Heart right ventricle (tissue), 16 donors: ENCODE data around the gene RAMAC. TPM values are rescaled to one million over a fixed set of nuclear protein-coding genes. Genes with fewer than 3 reads are reported as not detected.
"Not testable (repeated sequence)": the region's sequence is repeated elsewhere in the genome, so short reads cannot be mapped to it uniquely, and the experiment has no call there.

Source experiments
- ATAC-seq, 8 donors: fragments of 200-7000 bp; cut with Tn5 transposase; one replicate each; pipeline ENCODE4 v1.9.1; 2020; ENCODE audit warnings: mild to moderate bottlenecking in 8 of 8, moderate library complexity in 8 of 8, moderate number of reproducible peaks in 1 of 8
- DNase-seq, 2 donors: peaks; one replicate each; pipeline ENCODE4 v3.0.0-alpha.2; 2020
- H3K27ac ChIP-seq, 10 donors: fragments of 200-600 bp; sonication (generic) in 2 of 10; one replicate each; pipeline versions ENCODE4 v1.5.0 to v1.8.0; 2020 to 2022; ENCODE audit warnings: mild to moderate bottlenecking in 3 of 10
- H3K27me3 ChIP-seq, 7 donors: fragments of 200-600 bp; one replicate each; pipeline ENCODE4 v1.8.0; 2021 to 2022; ENCODE audit warnings: mild to moderate bottlenecking in 2 of 7
- H3K36me3 ChIP-seq, 9 donors: fragments of 200-600 bp; sonication (generic) in 1 of 9; one replicate each; pipeline versions ENCODE4 v1.5.0 to v1.8.0; 2020 to 2022; ENCODE audit warnings: mild to moderate bottlenecking in 2 of 9
- H3K4me1 ChIP-seq, 9 donors: fragments of 200-600 bp; sonication (generic) in 1 of 9; one replicate each; pipeline versions ENCODE4 v1.5.0 to v1.8.0; 2020 to 2022; ENCODE audit warnings: mild to moderate bottlenecking in 4 of 9
- H3K4me3 ChIP-seq, 10 donors: fragments of 200-600 bp; sonication (generic) in 2 of 10; one replicate each; pipeline versions ENCODE4 v1.5.0 to v1.8.0; 2020 to 2022; ENCODE audit warnings: mild to moderate bottlenecking in 7 of 10, moderate library complexity in 2 of 10
- H3K9me3 ChIP-seq, 11 donors: fragments of 200-600 bp in 10 of 11; sonication (generic) in 2 of 11; one replicate each; pipeline versions ENCODE4 v1.5.0 to v1.8.0; 2013 to 2022; ENCODE audit warnings: mild to moderate bottlenecking in 2 of 11, control low read depth in 1 of 11, moderate library complexity in 1 of 11
- whole genome bisulfite sequencing, 2 donors: extraction: QIAGEN DNeasy Blood & Tissue Kit; methylation state at CpG; one replicate each; pipeline ENCODE4 v1.1.7; 2013; ENCODE audit warnings: inconsistent platforms in 1 of 2; 5-methylcytosine and 5-hydroxymethylcytosine counted together
- intact Hi-C, 10 donors: fragments of 100-400 bp; cut with DNase I; formaldehyde crosslinking; loops; one replicate each; pipeline versions ENCODE4 v1.11.1 to v1.14.2; 2022
- polyA plus RNA-seq, 2 donors: library from polyadenylated mRNA; stranded (reverse); fragments of 200-250 nt; gene quantifications; one replicate each; pipeline ENCODE4 v1.2.3, GENCODE V29; 2013
- total RNA-seq, 10 donors: library from RNA; stranded (reverse); fragmentation: NEBNext Ultra II Directional in 3 of 10; extraction: Animal tissue kit (Norgen Biotek cat#: 25700) in 3 of 10; gene quantifications; one replicate each; pipeline versions ENCODE4 v1.2.1 to v1.2.4, GENCODE V29; 2021 to 2023
- TF ChIP-seq, protein P1 (sequence below), 9 donors: fragments of 200-600 bp; sonication (generic) in 2 of 9; IDR thresholded peaks; one replicate each; pipeline versions ENCODE4 v1.5.0 to v1.8.0; 2021 to 2022; ENCODE audit warnings: antibody characterized with exemption in 9 of 9, mild to moderate bottlenecking in 5 of 9, moderate library complexity in 1 of 9
- donor health status: Arrhythmogenic right ventricular cardiomyopathy.
- donor health status: ischemic (EF 13 %, LVEDD 7.1; RV severe dilation, severe dysfunction).
- donor health status: healthy with polysubstance abuse.
- donor health status: DM: no; HTN: yes; CAD: no.
- donor health status: DM: no; HTN: no; CAD: no.
- donor health status: ischemic (EF 25% LVEDD 6.9; RV normal size, moderate dysfunction).
- donor health status: ischemic (EF 25% LVEDD 5.7; RV mildly dilated, moderate dysfunction).
- donor health status: healthy.
- donor health status: DM: yes; HTN: yes; CAD: no.
- donor health status: Ischemic cardiomyopathy.
- donor health status: ischemic (EF 35%, LVEDD 5.7; RV mildly dilated, moderate dysfunction).
- donor health status: nonischemic (EF 11% LVEDD 7.7; RV severe dilation, severe dysfunction).
- donor health status: DM: yes; HTN: yes; CAD: no.
- donor health status: PGD.
- donor health status: ischemic (EF 29% LVEDD 5.4; RV normal size, mild dysfunction).
- donor health status: nonischemic (EF 23%, LVEDD 6.1; RV moderate dilation, normal function).

Gene RAMAC
- total and polyA plus RNA-seq, 12 donors: 11.8 to 20.4 (median 14.4) TPM

GRCh38 chr15:83015361-83015760 lies 29.4 kb downstream of the RAMAC start:
- no peaks in the 10 kb centered on the region for H3K27me3 ChIP-seq
- ATAC-seq (no peak), DNase-seq (no peak)
- H3K27ac ChIP-seq: no peak overlapping the region
- intact Hi-C loops: loop anchor here in 3 of 10 donors (10.0 kb wide), 4 partner anchors 49 to 471 kb away; partner anchors contain the start of genes BTBD1 (in 2 of the 3), HDGFL3 (in 1 of the 3), RPS17 (in 1 of the 3) and TM6SF1 (in 1 of the 3)
- 81% methylated on average over 4 of the region's 4 CpGs for WGBS, 2 donors
- no peak overlapping the region for H3K4me3 ChIP-seq
- TF ChIP-seq, protein P1, sequence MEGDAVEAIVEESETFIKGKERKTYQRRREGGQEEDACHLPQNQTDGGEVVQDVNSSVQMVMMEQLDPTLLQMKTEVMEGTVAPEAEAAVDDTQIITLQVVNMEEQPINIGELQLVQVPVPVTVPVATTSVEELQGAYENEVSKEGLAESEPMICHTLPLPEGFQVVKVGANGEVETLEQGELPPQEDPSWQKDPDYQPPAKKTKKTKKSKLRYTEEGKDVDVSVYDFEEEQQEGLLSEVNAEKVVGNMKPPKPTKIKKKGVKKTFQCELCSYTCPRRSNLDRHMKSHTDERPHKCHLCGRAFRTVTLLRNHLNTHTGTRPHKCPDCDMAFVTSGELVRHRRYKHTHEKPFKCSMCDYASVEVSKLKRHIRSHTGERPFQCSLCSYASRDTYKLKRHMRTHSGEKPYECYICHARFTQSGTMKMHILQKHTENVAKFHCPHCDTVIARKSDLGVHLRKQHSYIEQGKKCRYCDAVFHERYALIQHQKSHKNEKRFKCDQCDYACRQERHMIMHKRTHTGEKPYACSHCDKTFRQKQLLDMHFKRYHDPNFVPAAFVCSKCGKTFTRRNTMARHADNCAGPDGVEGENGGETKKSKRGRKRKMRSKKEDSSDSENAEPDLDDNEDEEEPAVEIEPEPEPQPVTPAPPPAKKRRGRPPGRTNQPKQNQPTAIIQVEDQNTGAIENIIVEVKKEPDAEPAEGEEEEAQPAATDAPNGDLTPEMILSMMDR (IDR thresholded peaks at IDR 0.05): no peak
- peaks cover 0 to 53% (median 23%) of the 10 kb centered on the region in 9 donors for H3K36me3 ChIP-seq
- H3K4me1 ChIP-seq: peaks cover 4 to 21% (median 16%) of the 10 kb centered on the region in 9 donors
- no peaks in the 10 kb centered on the region for H3K9me3 ChIP-seq

- Histone ChIP-seq H3K4me3 (no peak overlapping the region), H3K9me3 (no peaks in the 10 kb centered on the region), H3K4me1 (peaks cover 4 to 13% (median 9%) of the 10 kb centered on the region in 9 donors), H3K27ac (no peak overlapping the region), H3K27me3 (no peaks in the 10 kb centered on the region), H3K36me3 (peaks cover 0 to 67% (median 23%) of the 10 kb centered on the region in 9 donors)
- 82 to 85% methylated on average over 5 of the region's 5 CpGs for WGBS, 2 donors
- ATAC-seq: no peak
- DNase-seq: no peak
- TF ChIP-seq, protein P1 (IDR thresholded peaks at IDR 0.05): no peak
- intact Hi-C loops: loop anchor here in 3 of 10 donors (10.0 kb wide), 4 partner anchors 48 to 472 kb away; partner anchors contain the start of genes BTBD1 (in 2 of the 3), HDGFL3 (in 1 of the 3), RPS17 (in 1 of the 3) and TM6SF1 (in 1 of the 3)
Observed at GRCh38 chr15:83016906-83017305, 30.9 kb downstream of the RAMAC start.

GRCh38 chr15:83018436-83018835 lies 32.4 kb downstream of the RAMAC start:
- H3K4me3 ChIP-seq: no peak overlapping the region
- ATAC-seq (no peak), DNase-seq (no peak)
- H3K4me1 ChIP-seq: no peaks in the 10 kb centered on the region
- peaks cover 0 to 81% (median 23%) of the 10 kb centered on the region in 9 donors for H3K36me3 ChIP-seq
- H3K27me3 ChIP-seq: no peaks in the 10 kb centered on the region
- no peaks in the 10 kb centered on the region for H3K9me3 ChIP-seq
- no peak overlapping the region for H3K27ac ChIP-seq
- WGBS, 2 donors: 93 to 94% methylated on average over 2 of the region's 2 CpGs
- TF ChIP-seq, protein P1 (IDR thresholded peaks at IDR 0.05): no peak
- intact Hi-C loops: loop anchor here in 3 of 10 donors (10.0 kb wide), 4 partner anchors 46 to 474 kb away; partner anchors contain the start of genes BTBD1 (in 2 of the 3), HDGFL3 (in 1 of the 3), RPS17 (in 1 of the 3) and TM6SF1 (in 1 of the 3)

DNA sequence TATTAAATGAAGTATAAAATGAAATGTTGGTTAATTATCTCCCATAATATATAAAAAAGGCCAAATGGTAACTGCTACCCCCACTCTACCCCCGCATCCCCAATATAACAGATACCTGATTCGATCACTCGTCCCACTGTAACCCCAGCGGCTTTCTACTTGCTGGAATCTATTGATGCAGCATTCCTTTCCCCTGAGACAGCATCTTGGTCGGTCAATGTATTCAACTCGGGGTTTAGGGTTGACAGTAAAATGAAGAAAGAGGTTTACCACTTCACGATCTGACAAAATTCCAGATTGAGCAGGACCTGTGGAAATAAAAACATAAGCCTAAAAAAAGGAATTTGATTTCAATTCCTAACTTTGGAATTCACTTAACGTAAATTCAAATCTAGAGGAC lies 44.0 kb downstream of the RAMAC start:
- DNase-seq: no peak
- no peak overlapping the region for H3K4me3 ChIP-seq
- peaks cover 0 to 96% (median 25%) of the 10 kb centered on the region in 9 donors for H3K36me3 ChIP-seq

DNA sequence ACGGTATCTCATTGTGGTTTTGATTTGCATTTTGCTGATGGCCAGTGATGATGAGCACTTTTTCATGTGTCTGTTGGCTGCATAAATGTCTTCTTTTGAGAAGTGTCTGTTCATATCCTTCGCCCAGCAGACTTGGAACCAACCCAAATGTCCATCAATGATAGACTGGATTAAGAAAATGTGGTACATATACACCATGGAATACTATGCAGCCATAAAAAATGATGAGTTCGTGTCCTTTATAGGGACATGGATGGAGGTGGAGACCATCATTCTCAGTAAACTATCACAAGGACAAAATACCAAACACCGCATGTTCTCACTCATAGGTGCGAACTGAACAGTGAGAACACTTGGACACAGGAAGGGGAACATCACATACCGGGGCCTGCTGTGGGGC lies 45.2 kb downstream of the RAMAC start:
- H3K36me3 ChIP-seq: peaks cover 0 to 86% (median 21%) of the 10 kb centered on the region in 9 donors
- H3K27me3 ChIP-seq, H3K27ac ChIP-seq, DNase-seq, ATAC-seq, H3K9me3 ChIP-seq, H3K4me1 ChIP-seq, H3K4me3 ChIP-seq, intact Hi-C loops: not testable (repeated sequence)
- WGBS, 2 donors: 96 to 99% methylated on average over 6 of the region's 6 CpGs

More for the DNA sequence above, 44.0 kb downstream of the RAMAC start:
- TF ChIP-seq, protein P1 (IDR thresholded peaks at IDR 0.05): no peak
- Histone ChIP-seq H3K27me3 (no peaks in the 10 kb centered on the region), H3K4me1 (no peaks in the 10 kb centered on the region), H3K9me3 (peaks cover 0 to 8% (median 0%) of the 10 kb centered on the region in 11 donors), H3K27ac (no peak overlapping the region)
- no peak for ATAC-seq
- intact Hi-C loops: no loop called here
- 86 to 89% methylated on average over 8 of the region's 8 CpGs for WGBS, 2 donors
